Astrocyte of the cerebellum (primary cell): ENCODE measurements around the gene TRMT1L.

Source experiments
- DNase-seq: peaks from one replicate; pipeline ENCODE4 v3.0.0-alpha.2; 2011; ENCODE audit warnings: low read depth
- H3K4me3 ChIP-seq: 2 replicates; pipeline ENCODE4 v1.5.1; 2011; ENCODE audit warnings: mild to moderate bottlenecking, low read depth, low read length, moderate library complexity
- in situ Hi-C: cut with HindIII; loops from 2 replicates; pipeline ENCODE4 v1.10.0; 2017; ENCODE audit warnings: low sequenced_read_pairs
- TF ChIP-seq, protein P1 (sequence below): IDR thresholded peaks from 2 replicates; pipeline ENCODE4 v1.5.1; 2012; ENCODE audit warnings: low read length, low read depth, moderate library complexity, mild to moderate bottlenecking; ENCODE audit errors: missing control alignments

Gene TRMT1L

DNA sequence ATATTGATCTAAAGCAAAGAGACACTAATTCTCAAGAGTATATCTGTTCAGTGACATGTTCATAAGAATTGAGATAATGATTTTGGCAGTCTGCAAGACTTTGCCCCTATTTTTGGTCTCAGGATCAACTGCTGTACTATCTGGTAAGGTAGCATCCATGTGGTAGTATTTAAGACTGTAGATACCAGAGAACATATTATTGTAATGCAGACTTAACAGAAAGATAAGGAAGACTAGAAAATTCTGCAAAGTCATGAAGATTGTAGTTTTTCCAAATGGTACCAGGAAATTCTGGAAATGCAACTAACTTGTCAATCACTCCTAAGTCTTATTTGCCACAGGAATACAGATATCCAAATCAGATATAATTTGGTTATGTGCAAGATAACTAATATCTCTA, 76.3 kb downstream of the TRMT1L start:
- in situ Hi-C loops: no loop called here
- no peak for DNase-seq
- H3K4me3 ChIP-seq: no peak overlapping the region
- TF ChIP-seq, protein P1, sequence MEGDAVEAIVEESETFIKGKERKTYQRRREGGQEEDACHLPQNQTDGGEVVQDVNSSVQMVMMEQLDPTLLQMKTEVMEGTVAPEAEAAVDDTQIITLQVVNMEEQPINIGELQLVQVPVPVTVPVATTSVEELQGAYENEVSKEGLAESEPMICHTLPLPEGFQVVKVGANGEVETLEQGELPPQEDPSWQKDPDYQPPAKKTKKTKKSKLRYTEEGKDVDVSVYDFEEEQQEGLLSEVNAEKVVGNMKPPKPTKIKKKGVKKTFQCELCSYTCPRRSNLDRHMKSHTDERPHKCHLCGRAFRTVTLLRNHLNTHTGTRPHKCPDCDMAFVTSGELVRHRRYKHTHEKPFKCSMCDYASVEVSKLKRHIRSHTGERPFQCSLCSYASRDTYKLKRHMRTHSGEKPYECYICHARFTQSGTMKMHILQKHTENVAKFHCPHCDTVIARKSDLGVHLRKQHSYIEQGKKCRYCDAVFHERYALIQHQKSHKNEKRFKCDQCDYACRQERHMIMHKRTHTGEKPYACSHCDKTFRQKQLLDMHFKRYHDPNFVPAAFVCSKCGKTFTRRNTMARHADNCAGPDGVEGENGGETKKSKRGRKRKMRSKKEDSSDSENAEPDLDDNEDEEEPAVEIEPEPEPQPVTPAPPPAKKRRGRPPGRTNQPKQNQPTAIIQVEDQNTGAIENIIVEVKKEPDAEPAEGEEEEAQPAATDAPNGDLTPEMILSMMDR: no peak

- no peak for DNase-seq
- in situ Hi-C loops: no loop called here
Observed at GRCh38 chr1:185077374-185077773, 79.4 kb downstream of the TRMT1L start.

GRCh38 chr1:185075476-185075875, 81.3 kb downstream of the TRMT1L start:
- in situ Hi-C loops: no loop called here
- TF ChIP-seq, protein P1: no peak
- no peak for DNase-seq
- no peak overlapping the region for H3K4me3 ChIP-seq

More at GRCh38 chr1:185077374-185077773, 79.4 kb downstream of the TRMT1L start:
- H3K4me3 ChIP-seq: no peak overlapping the region
- TF ChIP-seq, protein P1: no peak

DNA sequence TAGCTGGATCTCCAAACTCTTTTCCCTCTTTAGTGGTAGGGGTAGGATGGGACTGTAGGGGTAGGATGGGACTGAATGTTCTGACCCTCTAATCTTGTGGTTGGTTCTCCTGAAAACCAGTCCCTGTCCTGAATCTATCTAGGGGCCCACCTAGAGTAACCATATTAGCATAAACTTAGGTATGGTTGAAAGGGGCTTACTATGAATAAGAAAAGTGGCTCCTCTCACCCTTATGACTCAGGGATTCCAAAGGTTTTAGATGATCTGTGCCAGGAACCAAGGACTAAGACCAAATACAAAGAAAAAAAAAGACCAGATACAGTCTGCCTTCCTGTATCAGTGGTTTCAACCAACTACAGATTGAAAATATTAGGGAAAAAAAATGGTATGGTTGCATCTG, 82.4 kb downstream of the TRMT1L start:
- H3K4me3 ChIP-seq: no peak overlapping the region
- DNase-seq: no peak
- TF ChIP-seq, protein P1: no peak
- in situ Hi-C loops: no loop called here

DNA sequence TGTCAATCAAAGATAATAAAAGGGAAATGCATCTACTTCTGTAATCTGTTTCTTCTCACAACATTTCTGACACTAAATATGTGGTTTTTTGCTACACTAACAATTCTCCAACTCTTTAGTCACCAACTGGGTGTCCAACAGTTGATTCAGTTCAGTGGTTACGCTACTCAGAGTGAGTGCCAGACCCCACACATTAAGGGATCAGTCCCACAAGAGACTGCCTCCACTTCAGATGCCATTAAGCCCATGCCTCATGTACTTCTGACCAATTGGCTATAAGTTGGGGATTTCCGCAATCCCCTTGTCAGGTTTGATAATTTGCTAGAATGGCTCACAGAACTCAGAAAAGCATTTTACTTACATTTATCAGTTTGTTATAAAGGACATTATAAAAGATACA, 83.0 kb downstream of the TRMT1L start:
- peak; percentile 36 for DNase-seq
- no peak overlapping the region for H3K4me3 ChIP-seq
- in situ Hi-C loops: no loop called here
- TF ChIP-seq, protein P1: no peak

DNA sequence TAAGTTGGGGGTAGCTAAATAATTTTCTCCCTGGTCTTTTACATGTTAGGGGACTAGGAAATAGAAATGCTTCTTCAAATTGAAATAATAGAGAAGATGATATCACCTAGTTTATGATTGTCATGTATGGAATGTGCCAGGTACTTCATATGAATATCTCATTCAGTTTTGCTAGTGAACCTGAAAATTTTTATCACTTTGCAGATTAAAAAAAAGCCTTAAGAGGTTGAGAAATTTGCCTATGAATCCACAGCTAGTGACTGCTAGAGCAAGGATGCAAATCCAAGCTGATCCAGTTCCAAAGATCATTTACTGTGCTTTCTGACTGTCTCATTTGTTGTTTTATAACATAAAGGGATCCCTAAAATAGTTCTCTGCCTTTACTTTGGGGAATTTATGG, 86.7 kb downstream of the TRMT1L start:
- TF ChIP-seq, protein P1: no peak
- H3K4me3 ChIP-seq: no peak overlapping the region
- no peak for DNase-seq
- in situ Hi-C loops: no loop called here
